ENCODE results near the gene CELF5.
"Not testable (repeated sequence)": the region's sequence is repeated elsewhere in the genome, so short reads cannot be mapped to it uniquely, and the experiment has no call there.

The CELF5 gene

GRCh38 chr19:3190470-3190770 is 34.0 kb upstream of the CELF5 start:
- no peak for DNase-seq

GRCh38 chr19:3190921-3191805 is 33.3 kb upstream of the CELF5 start:
- no peak for DNase-seq

- DNase-seq, result not testable (repeated sequence)
Measured at GRCh38 chr19:3191806-3192104, 32.7 kb upstream of the CELF5 start.

- DNase-seq, result no peak
Measured at GRCh38 chr19:3192228-3192635, 32.2 kb upstream of the CELF5 start.

GRCh38 chr19:3192684-3193083 is 31.8 kb upstream of the CELF5 start:
- DNase-seq, result no peak

- no peak for DNase-seq
Measured at GRCh38 chr19:3193256-3194105, 31.0 kb upstream of the CELF5 start.

GRCh38 chr19:3194106-3195087 is 30.1 kb upstream of the CELF5 start:
- DNase-seq, result no peak

- no peak for DNase-seq
Measured at GRCh38 chr19:3196064-3196932, 28.2 kb upstream of the CELF5 start.

- no peak for DNase-seq
Measured at GRCh38 chr19:3196933-3197205, 27.6 kb upstream of the CELF5 start.

- no peak for DNase-seq
Measured at GRCh38 chr19:3198901-3199700, 25.4 kb upstream of the CELF5 start.

- DNase-seq, result no peak
Measured at GRCh38 chr19:3201072-3201700, 23.3 kb upstream of the CELF5 start.

GRCh38 chr19:3201911-3202310 is 22.6 kb upstream of the CELF5 start:
- DNase-seq, result no peak

- no peak for DNase-seq
Measured at GRCh38 chr19:3202346-3202745, 22.1 kb upstream of the CELF5 start.

GRCh38 chr19:3202895-3203294 is 21.6 kb upstream of the CELF5 start:
- not testable (repeated sequence) for DNase-seq

- no peak for DNase-seq
Measured at GRCh38 chr19:3203805-3204645, 20.4 kb upstream of the CELF5 start.

- no peak for DNase-seq
Measured at GRCh38 chr19:3204646-3205275, 19.7 kb upstream of the CELF5 start.

- no peak for DNase-seq
Measured at GRCh38 chr19:3206216-3206953, 18.1 kb upstream of the CELF5 start.

All from right kidney (tissue), 1 donor.